ENCODE results near the gene CLOCK. TPM values are rescaled to one million over a fixed set of nuclear protein-coding genes. Genes with fewer than 3 reads are reported as not detected.

CLOCK gene
- total and polyA plus RNA-seq, 9 of the 15 experiments (the other 6 are each of a cell fraction or from before 2014, with no cell fraction given), result 3.7 to 14.4 (median 9.4) TPM

GRCh38 chr4:55512077-55512476 is 34.6 kb downstream of the CLOCK start:
- ChIA-PET POLR2A (no interaction called here), CTCF (ENCODE audit: low intra/inter-chr PET ratio) (no interaction called here)
- Histone ChIP-seq H2AFZ (ENCODE audit: low read depth, low read length) (no peak overlapping the region), H3K9me3 (replicated peaks; ENCODE audit: control insufficient read depth, insufficient read depth, low read depth, low read length) (peaks cover 3% of the 10 kb centered on the region; the same call in 1 of the 2 replicates), H3K4me2 (ENCODE audit: insufficient read depth, low read length) (no peak overlapping the region), H3K79me2 (ENCODE audit: control insufficient read depth, insufficient read depth, low read length) (peaks cover 6% of the 10 kb centered on the region; the same call in 1 of the 3 replicates), H3K4me3 (no peak overlapping the region), H3K4me1 (replicated peaks in 1 of 2; ENCODE audit: control insufficient read depth in 2 of 2, insufficient read depth in 2 of 2, low read length in 2 of 2) (no peaks in the 10 kb centered on the region), H3K27me3 (ENCODE audit: control insufficient read depth in 2 of 2, insufficient read depth in 2 of 2, low read length in 2 of 2) (no peaks in the 10 kb centered on the region), H3K9ac (ENCODE audit: insufficient read depth in 1 of 2, low read depth in 2 of 2, low read length in 2 of 2) (no peak overlapping the region), H3K9me1 (ENCODE audit: control insufficient read depth, insufficient read depth, low read length) (no peaks in the 10 kb centered on the region), H3K27ac (ENCODE audit: extremely low read depth, low read depth, low read length) (no peak overlapping the region), H4K20me1 (replicated peaks; ENCODE audit: control insufficient read depth, insufficient read depth, low read length) (no peaks in the 10 kb centered on the region), H3K36me3 (ENCODE audit: control insufficient read depth, insufficient read depth, low read length) (peaks cover 13% of the 10 kb centered on the region; the same call in 2 of the 3 replicates)
- TF ChIP-seq ZNF395 (CRISPR knock-in tag; IDR thresholded peaks at IDR 0.05), result no peak
- no peak for TF ChIP-seq POLR3G (IDR thresholded peaks at IDR 0.05; ENCODE audit: extremely low read depth, insufficient read length, insufficient replicate concordance)
- TF ChIP-seq IRF2 (CRISPR knock-in tag; IDR thresholded peaks at IDR 0.05), result no peak
- TF ChIP-seq RBM25 (IDR thresholded peaks at IDR 0.05; ENCODE audit: low read depth, low read length, severe bottlenecking), result peak; percentile 75
- no TSS peak for BruUV-seq (replicated peaks)
- in situ Hi-C loops (cut with MboI), result no loop called here
- ATAC-seq (no peak), DNase-seq (ENCODE audit: extremely low read depth in 1 of 4, low spot score in 3 of 4) (no peak), FAIRE-seq (peak; percentile 11)
- intact Hi-C loops (cut with micrococcal nuclease), result no loop called here
- WGBS (ENCODE audit: insufficient coverage, low coverage, missing lambda C conversion rate), result 100% methylated on average over 1 of the region's 1 CpG

- no peak for TF ChIP-seq ZFP36 (IDR thresholded peaks at IDR 0.05; ENCODE audit: low read depth, low read length, partially characterized antibody)
- in situ Hi-C loops (cut with MboI), result no loop called here
- intact Hi-C loops (cut with micrococcal nuclease), result no loop called here
- H3K27me3 ChIP-seq (ENCODE audit: control insufficient read depth in 2 of 2, insufficient read depth in 2 of 2, low read length in 2 of 2), result no peaks in the 10 kb centered on the region
- H3K4me3 ChIP-seq, result no peak overlapping the region
- peaks cover 3% of the 10 kb centered on the region; the same call in 1 of the 2 replicates for H3K9me3 ChIP-seq (replicated peaks; ENCODE audit: control insufficient read depth, insufficient read depth, low read depth, low read length)
- H3K9ac ChIP-seq (ENCODE audit: insufficient read depth in 1 of 2, low read depth in 2 of 2, low read length in 2 of 2), result no peak overlapping the region
- no peak overlapping the region for H3K4me2 ChIP-seq (ENCODE audit: insufficient read depth, low read length)
- DNase-seq (ENCODE audit: extremely low read depth in 1 of 4, low spot score in 3 of 4) (no peak), FAIRE-seq (no peak), ATAC-seq (no peak)
- BruUV-seq (replicated peaks), result no TSS peak
- H3K4me1 ChIP-seq (replicated peaks in 1 of 2; ENCODE audit: control insufficient read depth in 2 of 2, insufficient read depth in 2 of 2, low read length in 2 of 2), result no peaks in the 10 kb centered on the region; a peak in 1 of 5 replicates
- POLR2A ChIA-PET, result no interaction called here
- H3K36me3 ChIP-seq (ENCODE audit: control insufficient read depth, insufficient read depth, low read length), result peaks cover 13% of the 10 kb centered on the region; the same call in 2 of the 3 replicates
- H3K9me1 ChIP-seq (ENCODE audit: control insufficient read depth, insufficient read depth, low read length), result no peaks in the 10 kb centered on the region
- H3K79me2 ChIP-seq (ENCODE audit: control insufficient read depth, insufficient read depth, low read length), result peaks cover 6% of the 10 kb centered on the region; the same call in 1 of the 3 replicates
- H4K20me1 ChIP-seq (replicated peaks; ENCODE audit: control insufficient read depth, insufficient read depth, low read length), result no peaks in the 10 kb centered on the region
- H2AFZ ChIP-seq (ENCODE audit: low read depth, low read length), result no peak overlapping the region
- H3K27ac ChIP-seq (ENCODE audit: extremely low read depth, low read depth, low read length), result no peak overlapping the region
- CTCF ChIA-PET (ENCODE audit: low intra/inter-chr PET ratio), result no interaction called here
Measured at GRCh38 chr4:55510685-55511084, 36.0 kb downstream of the CLOCK start.

Measured in K562 (cell line).